NCI-H510A (cell line): ENCODE measurements around the gene CCDC85C.

ENCODE experiments used
- DNase-seq: peaks from one replicate; lab custom pipeline; 2025; lab: John Stamatoyannopoulos, UW

CCDC85C gene

GRCh38 chr14:99628887-99629618 is 25.0 kb upstream of the CCDC85C start:
- peak; percentile 34 for DNase-seq

- DNase-seq = no peak
Observed at GRCh38 chr14:99627510-99628381, 23.7 kb upstream of the CCDC85C start.

GRCh38 chr14:99627100-99627499 is 23.1 kb upstream of the CCDC85C start:
- no peak for DNase-seq

- no peak for DNase-seq
Observed at GRCh38 chr14:99626041-99626648, 22.1 kb upstream of the CCDC85C start.

GRCh38 chr14:99625476-99625875 is 21.5 kb upstream of the CCDC85C start:
- DNase-seq = no peak

GRCh38 chr14:99624971-99625370 is 21.0 kb upstream of the CCDC85C start:
- DNase-seq = no peak

- no peak for DNase-seq
Observed at GRCh38 chr14:99624024-99624423, 20.0 kb upstream of the CCDC85C start.

GRCh38 chr14:99621948-99622347 is 17.9 kb upstream of the CCDC85C start:
- DNase-seq = no peak

- no peak for DNase-seq
Observed at GRCh38 chr14:99619835-99620834, 16.1 kb upstream of the CCDC85C start.

- no peak for DNase-seq
Observed at GRCh38 chr14:99616832-99617800, 13.1 kb upstream of the CCDC85C start.

- DNase-seq = no peak
Observed at GRCh38 chr14:99615497-99616157, 11.6 kb upstream of the CCDC85C start.

- DNase-seq = no peak
Observed at GRCh38 chr14:99612738-99613330, 8.8 kb upstream of the CCDC85C start.

GRCh38 chr14:99612071-99612737 is 8.2 kb upstream of the CCDC85C start:
- no peak for DNase-seq

GRCh38 chr14:99611646-99612045 is 7.6 kb upstream of the CCDC85C start:
- no peak for DNase-seq

- DNase-seq = no peak
Observed at GRCh38 chr14:99609245-99610170, 5.5 kb upstream of the CCDC85C start.

- DNase-seq = no peak
Observed at GRCh38 chr14:99608591-99608990, 4.6 kb upstream of the CCDC85C start.

GRCh38 chr14:99606359-99606758 is 2.4 kb upstream of the CCDC85C start:
- no peak for DNase-seq
